Activated gamma-delta T cell treated with anti-CD3 and anti-CD28 coated beads, Interleukin-2, amount 50 U/mL, for 16 hours (primary cell): ENCODE results near the gene POMGNT2.

Source experiments
- DNase-seq: peaks from one replicate; pipeline ENCODE4 v3.0.0-alpha.2; 2020; ENCODE audit warnings: low read depth

POMGNT2 gene

GRCh38 chr3:43043793-43044192, 62.1 kb downstream of the POMGNT2 start:
- DNase-seq, result no peak

- DNase-seq, result no peak
These were observed 62.7 kb downstream of the POMGNT2 start for GRCh38 chr3:43043071-43043766.

GRCh38 chr3:43041517-43041916, 64.4 kb downstream of the POMGNT2 start:
- DNase-seq, result no peak

- DNase-seq, result no peak
These were observed 67.9 kb downstream of the POMGNT2 start for GRCh38 chr3:43038010-43038409.

GRCh38 chr3:43036621-43037423, 69.1 kb downstream of the POMGNT2 start:
- no peak for DNase-seq

GRCh38 chr3:43035801-43036365, 70.0 kb downstream of the POMGNT2 start:
- DNase-seq, result no peak

GRCh38 chr3:43034911-43035310, 71.0 kb downstream of the POMGNT2 start:
- DNase-seq, result no peak

- no peak for DNase-seq
These were observed 71.7 kb downstream of the POMGNT2 start for GRCh38 chr3:43034200-43034599.

GRCh38 chr3:43032646-43033628, 72.9 kb downstream of the POMGNT2 start:
- no peak for DNase-seq

GRCh38 chr3:43031889-43032545, 73.9 kb downstream of the POMGNT2 start:
- no peak for DNase-seq

- no peak for DNase-seq
These were observed 74.4 kb downstream of the POMGNT2 start for GRCh38 chr3:43031485-43031884.

- no peak for DNase-seq
These were observed 75.5 kb downstream of the POMGNT2 start for GRCh38 chr3:43030162-43030935.
